ENCODE data around the gene ITFG1. TPM values are rescaled to one million over a fixed set of nuclear protein-coding genes. Genes with fewer than 3 reads are reported as not detected.

The ITFG1 gene
- total RNA-seq, 2 experiments from 2014 or later = 16.5 to 16.7 TPM

- ATAC-seq (no peak), DNase-seq (no peak)
- intact Hi-C loops (cut with micrococcal nuclease) = no loop called here
- Mint-ChIP-seq H3K9me3 (no peaks in the 10 kb centered on the region), H3K4me1 (ENCODE audit: low read depth) (no peaks in the 10 kb centered on the region), H3K36me3 (ENCODE audit: low read depth) (peaks cover 12% of the 10 kb centered on the region), H3K27me3 (no peaks in the 10 kb centered on the region), H3K27ac (no peak overlapping the region), H3K4me3 (no peak overlapping the region)
- ChIA-PET CTCF (interaction anchor here (0.6 kb wide), 1 partner anchor 12 kb away, joined by 3 read pairs; no protein-coding TSS in a partner anchor), POLR2A (no interaction called here)
- TF ChIP-seq CTCF (IDR thresholded peaks at IDR 0.05) = no peak
Observed at GRCh38 chr16:47180073-47180472, 280.8 kb downstream of the ITFG1 start.

GRCh38 chr16:47175152-47175551 lies 285.7 kb downstream of the ITFG1 start:
- no peaks in the 10 kb centered on the region for H3K4me1 Mint-ChIP-seq (ENCODE audit: low read depth)
- no peaks in the 10 kb centered on the region for H3K27me3 Mint-ChIP-seq
- DNase-seq = no peak
- CTCF ChIA-PET = interaction anchor here (1.3 kb wide), 1 partner anchor 32 kb away, joined by 3 read pairs; the partner anchor contains the start of gene NETO2
- peaks cover 6% of the 10 kb centered on the region for H3K36me3 Mint-ChIP-seq (ENCODE audit: low read depth)
- ATAC-seq = no peak
- TF ChIP-seq CTCF (IDR thresholded peaks at IDR 0.05) = no peak
- H3K4me3 Mint-ChIP-seq = no peak overlapping the region
- POLR2A ChIA-PET = no interaction called here
- H3K9me3 Mint-ChIP-seq = no peaks in the 10 kb centered on the region
- intact Hi-C loops (cut with micrococcal nuclease) = no loop called here
- H3K27ac Mint-ChIP-seq = no peak overlapping the region

- DNase-seq (no peak), ATAC-seq (no peak)
- Mint-ChIP-seq H3K4me3 (no peak overlapping the region), H3K4me1 (ENCODE audit: low read depth) (no peaks in the 10 kb centered on the region), H3K27ac (no peak overlapping the region), H3K9me3 (no peaks in the 10 kb centered on the region), H3K27me3 (no peaks in the 10 kb centered on the region), H3K36me3 (ENCODE audit: low read depth) (peaks cover 5% of the 10 kb centered on the region)
- no peak for TF ChIP-seq CTCF (IDR thresholded peaks at IDR 0.05)
- ChIA-PET CTCF (interaction anchor here (0.9 to 4.5 kb wide), 2 partner anchors 18 to 125 kb away, joined by 3 to 15 read pairs; partner anchors contain the start of gene NETO2), POLR2A (no interaction called here)
- intact Hi-C loops (cut with micrococcal nuclease) = no loop called here
Observed at GRCh38 chr16:47162670-47163420, 298.0 kb downstream of the ITFG1 start.

- no peaks in the 10 kb centered on the region for H3K9me3 Mint-ChIP-seq
- H3K4me1 Mint-ChIP-seq (ENCODE audit: low read depth) = no peaks in the 10 kb centered on the region
- H3K27me3 Mint-ChIP-seq = no peaks in the 10 kb centered on the region
- TF ChIP-seq CTCF (IDR thresholded peaks at IDR 0.05) = no peak
- peaks cover 14% of the 10 kb centered on the region for H3K36me3 Mint-ChIP-seq (ENCODE audit: low read depth)
- POLR2A ChIA-PET = no interaction called here
- no peak overlapping the region for H3K4me3 Mint-ChIP-seq
- no peak overlapping the region for H3K27ac Mint-ChIP-seq
- intact Hi-C loops (cut with micrococcal nuclease) = no loop called here
- CTCF ChIA-PET = no interaction called here
- DNase-seq = no peak
- ATAC-seq = no peak
Observed at GRCh38 chr16:47161464-47161863, 299.4 kb downstream of the ITFG1 start.

- Mint-ChIP-seq H3K4me1 (ENCODE audit: low read depth) (no peaks in the 10 kb centered on the region), H3K9me3 (no peaks in the 10 kb centered on the region), H3K36me3 (ENCODE audit: low read depth) (peaks cover 17% of the 10 kb centered on the region), H3K27me3 (no peaks in the 10 kb centered on the region), H3K4me3 (no peak overlapping the region), H3K27ac (no peak overlapping the region)
- DNase-seq (no peak), ATAC-seq (no peak)
- ChIA-PET CTCF (interaction anchor here (2.6 kb wide), 1 partner anchor 16 kb away, joined by 10 read pairs; the partner anchor contains the start of gene NETO2), POLR2A (no interaction called here)
- TF ChIP-seq CTCF (IDR thresholded peaks at IDR 0.05) = no peak
- intact Hi-C loops (cut with micrococcal nuclease) = no loop called here
Observed at GRCh38 chr16:47160422-47160821, 300.4 kb downstream of the ITFG1 start.

All from activated CD8-positive, alpha-beta T cell treated with anti-CD3 and anti-CD28 coated beads for 36 hours (primary cell).